Calu3 (cell line): ENCODE data around the gene SCAPER. TPM values are rescaled to one million over a fixed set of nuclear protein-coding genes. Genes with fewer than 3 reads are reported as not detected.

Experiments used
- BruUV-seq: library from RNA; stranded (reverse); fragments of 400-500 nt; replicated peaks from 2 replicates; lab custom pipeline; 2021; lab: Mats Ljungman, UMichigan
- CTCF ChIA-PET: fragments of 300-600 bp; sonication (Branson Sonifier 250); formaldehyde crosslinking; loops from one replicate; lab custom pipeline; 2022; ENCODE audit warnings: antibody characterized with exemption; lab: Charles Lee
- DNase-seq: peaks from one replicate; pipeline ENCODE4 v3.0.0; 2022
- H3K27ac Mint-ChIP-seq: one replicate; pipeline ENCODE4 v1.8.0; 2022; ENCODE audit warnings: mixed read lengths; ENCODE audit not compliant: unreplicated experiment
- H3K27me3 Mint-ChIP-seq: one replicate; pipeline ENCODE4 v1.8.0; 2022; ENCODE audit warnings: mixed read lengths; ENCODE audit not compliant: unreplicated experiment
- H3K36me3 Mint-ChIP-seq: one replicate; pipeline ENCODE4 v1.8.0; 2022; ENCODE audit warnings: mild to moderate bottlenecking, moderate library complexity, mixed read lengths; ENCODE audit not compliant: insufficient read depth, unreplicated experiment
- H3K4me1 Mint-ChIP-seq: one replicate; pipeline ENCODE4 v1.8.0; 2022; ENCODE audit warnings: mild to moderate bottlenecking, low read depth, mixed read lengths; ENCODE audit not compliant: unreplicated experiment
- H3K4me3 Mint-ChIP-seq: one replicate; pipeline ENCODE4 v1.8.0; 2022; ENCODE audit warnings: mild to moderate bottlenecking, low read depth, moderate library complexity, mixed read lengths; ENCODE audit not compliant: unreplicated experiment
- H3K9me3 Mint-ChIP-seq: one replicate; pipeline ENCODE4 v1.8.0; 2022; ENCODE audit warnings: low read depth, mixed read lengths; ENCODE audit not compliant: unreplicated experiment
- CTCF ChIP-seq: fragments of 200-600 bp; IDR thresholded peaks from one replicate; pipeline ENCODE4 v1.8.0; 2022; ENCODE audit warnings: antibody characterized with exemption; ENCODE audit not compliant: unreplicated experiment
- intact Hi-C: fragments of 100-400 bp; cut with micrococcal nuclease; formaldehyde crosslinking; loops from one replicate; pipeline ENCODE4 v1.10.0; 2022; ENCODE audit not compliant: unreplicated experiment
- total RNA-seq: library from RNA; stranded (reverse); gene quantifications from 2 replicates; pipeline ENCODE4 v1.2.3, GENCODE V29; 2022

Gene SCAPER
- total RNA-seq, 1 experiment from 2014 or later, result 34.8 TPM

- CTCF ChIA-PET, result interaction anchor here (0.6 to 1.4 kb wide), 7 partner anchors 10 to 342 kb away, joined by 3 to 10 read pairs (median 4); no protein-coding TSS in a partner anchor
- H3K9me3 Mint-ChIP-seq, result no peaks in the 10 kb centered on the region
- H3K4me3 Mint-ChIP-seq, result peak overlapping the region; percentile 79
- BruUV-seq, result TSS peak; percentile 98
- peak; percentile 47 for DNase-seq
- peaks cover 49% of the 10 kb centered on the region for H3K36me3 Mint-ChIP-seq
- peak overlapping the region; percentile 50 for H3K27ac Mint-ChIP-seq
- no peak for TF ChIP-seq CTCF
- H3K4me1 Mint-ChIP-seq, result peaks cover 28% of the 10 kb centered on the region
- intact Hi-C loops, result no loop called here
- no peaks in the 10 kb centered on the region for H3K27me3 Mint-ChIP-seq
These were observed 569.6 kb downstream of the SCAPER start for GRCh38 chr15:76335307-76336253.

GRCh38 chr15:76334438-76335306, 570.5 kb downstream of the SCAPER start:
- peak overlapping the region; percentile 50 for H3K27ac Mint-ChIP-seq
- CTCF ChIA-PET, result interaction anchor here (0.6 to 1.3 kb wide), 5 partner anchors 36 to 343 kb away, joined by 3 to 5 read pairs (median 4); no protein-coding TSS in a partner anchor
- no TSS peak for BruUV-seq
- peaks cover 37% of the 10 kb centered on the region for H3K4me1 Mint-ChIP-seq
- no peaks in the 10 kb centered on the region for H3K9me3 Mint-ChIP-seq
- TF ChIP-seq CTCF, result no peak
- DNase-seq, result no peak
- intact Hi-C loops, result no loop called here
- H3K36me3 Mint-ChIP-seq, result peaks cover 41% of the 10 kb centered on the region
- no peaks in the 10 kb centered on the region for H3K27me3 Mint-ChIP-seq
- peak overlapping the region; percentile 79 for H3K4me3 Mint-ChIP-seq

- CTCF ChIA-PET, result interaction anchor here (1.0 to 1.3 kb wide), 2 partner anchors 35 to 98 kb away, joined by 3 to 4 read pairs; no protein-coding TSS in a partner anchor
- no TSS peak for BruUV-seq
- H3K9me3 Mint-ChIP-seq, result no peaks in the 10 kb centered on the region
- no peak overlapping the region for H3K4me3 Mint-ChIP-seq
- intact Hi-C loops, result no loop called here
- peaks cover 39% of the 10 kb centered on the region for H3K4me1 Mint-ChIP-seq
- DNase-seq, result peak; percentile 50
- peaks cover 41% of the 10 kb centered on the region for H3K36me3 Mint-ChIP-seq
- H3K27me3 Mint-ChIP-seq, result no peaks in the 10 kb centered on the region
- H3K27ac Mint-ChIP-seq, result no peak overlapping the region
- peak; percentile 16 for TF ChIP-seq CTCF
These were observed 571.3 kb downstream of the SCAPER start for GRCh38 chr15:76333720-76334437.
